Sigmoid colon (tissue), 4 donors: Measurements from ENCODE around the gene SMIM35.

Experiments used
- CTCF ChIP-seq, 4 experiments: fragments of 450-650 bp in 3 of 4; fragments of 200-600 bp in 1 of 4; IDR thresholded peaks; one replicate each; pipeline ENCODE4 v1.5.1; 2016 to 2019; ENCODE audit warnings: antibody characterized with exemption in 4 of 4, mild to moderate bottlenecking in 3 of 4, moderate library complexity in 2 of 4
- EP300 ChIP-seq, 4 donors: sonication (generic); formaldehyde crosslinking; IDR thresholded peaks; one replicate each; pipeline ENCODE4 v1.6.1; 2017; ENCODE audit warnings: antibody characterized with exemption in 4 of 4
- POLR2A ChIP-seq, 2 donors: fragments of 450-650 bp; IDR thresholded peaks; one replicate each; pipeline ENCODE4 v1.6.1; 2016; ENCODE audit warnings: antibody characterized with exemption in 2 of 2, mild to moderate bottlenecking in 2 of 2, moderate library complexity in 2 of 2
- POLR2AphosphoS5 ChIP-seq, 4 donors: sonication (generic); formaldehyde crosslinking; IDR thresholded peaks; one replicate each; pipeline ENCODE4 v1.6.1; 2017; ENCODE audit warnings: antibody characterized with exemption in 4 of 4

- TF ChIP-seq CTCF (IDR thresholded peaks at IDR 0.05) (no peak), POLR2AphosphoS5 (IDR thresholded peaks at IDR 0.05) (no peak), POLR2A (IDR thresholded peaks at IDR 0.05) (no peak), EP300 (IDR thresholded peaks at IDR 0.05) (no peak)
Observed at GRCh38 chr11:118104491-118104890, 17.7 kb upstream of the SMIM35 start.
